Chondrocyte (in vitro differentiated cells): ENCODE results near the gene CAPSL. TPM values are rescaled to one million over a fixed set of nuclear protein-coding genes. Genes with fewer than 3 reads are reported as not detected.
A peak's percentile ranks its signal among the peaks of the same experiment; 100 is the strongest.

ENCODE experiments used
- DNase-seq: peaks from one replicate; pipeline ENCODE4 v3.0.0; 2021; ENCODE audit warnings: mixed read lengths, low spot score
- H3K27ac Mint-ChIP-seq: one replicate; pipeline ENCODE4 v1.8.0; 2021; ENCODE audit warnings: mild to moderate bottlenecking, moderate library complexity, mixed read lengths; ENCODE audit not compliant: unreplicated experiment
- H3K27me3 Mint-ChIP-seq: 2 replicates; pipeline ENCODE4 v1.8.0; 2021; ENCODE audit warnings: low read depth, mixed read lengths
- H3K36me3 Mint-ChIP-seq: 2 replicates; pipeline ENCODE4 v1.8.0; 2021; ENCODE audit warnings: low read depth, mixed read lengths
- H3K4me1 Mint-ChIP-seq: 2 replicates; pipeline ENCODE4 v1.8.0; 2021; ENCODE audit warnings: low read depth, mild to moderate bottlenecking, mixed read lengths
- H3K4me3 Mint-ChIP-seq: one replicate; pipeline ENCODE4 v1.8.0; 2021; ENCODE audit warnings: mild to moderate bottlenecking, moderate library complexity, mixed read lengths; ENCODE audit not compliant: unreplicated experiment
- H3K9me3 Mint-ChIP-seq: 2 replicates; pipeline ENCODE4 v1.8.0; 2021; ENCODE audit warnings: low read depth, mixed read lengths
- total RNA-seq: library from RNA; stranded (reverse); gene quantifications from 3 replicates; pipeline ENCODE4 v1.2.1, GENCODE V29; 2021
- TF ChIP-seq, protein P1 (sequence below): fragments of 200-600 bp; sonication (generic); IDR thresholded peaks from 2 replicates; pipeline ENCODE4 v1.5.0; 2021; ENCODE audit warnings: antibody characterized with exemption, mild to moderate bottlenecking, moderate library complexity

The CAPSL gene
- total RNA-seq, 1 donor from 2014 or later: not detected

GRCh38 chr5:35954175-35954574 lies 15.8 kb upstream of the CAPSL start:
- Mint-ChIP-seq H3K36me3 (no peaks in the 10 kb centered on the region), H3K9me3 (peaks cover 3% of the 10 kb centered on the region), H3K4me1 (no peaks in the 10 kb centered on the region), H3K27me3 (peaks cover 40% of the 10 kb centered on the region), H3K4me3 (no peak overlapping the region), H3K27ac (no peak overlapping the region)
- TF ChIP-seq, protein P1, sequence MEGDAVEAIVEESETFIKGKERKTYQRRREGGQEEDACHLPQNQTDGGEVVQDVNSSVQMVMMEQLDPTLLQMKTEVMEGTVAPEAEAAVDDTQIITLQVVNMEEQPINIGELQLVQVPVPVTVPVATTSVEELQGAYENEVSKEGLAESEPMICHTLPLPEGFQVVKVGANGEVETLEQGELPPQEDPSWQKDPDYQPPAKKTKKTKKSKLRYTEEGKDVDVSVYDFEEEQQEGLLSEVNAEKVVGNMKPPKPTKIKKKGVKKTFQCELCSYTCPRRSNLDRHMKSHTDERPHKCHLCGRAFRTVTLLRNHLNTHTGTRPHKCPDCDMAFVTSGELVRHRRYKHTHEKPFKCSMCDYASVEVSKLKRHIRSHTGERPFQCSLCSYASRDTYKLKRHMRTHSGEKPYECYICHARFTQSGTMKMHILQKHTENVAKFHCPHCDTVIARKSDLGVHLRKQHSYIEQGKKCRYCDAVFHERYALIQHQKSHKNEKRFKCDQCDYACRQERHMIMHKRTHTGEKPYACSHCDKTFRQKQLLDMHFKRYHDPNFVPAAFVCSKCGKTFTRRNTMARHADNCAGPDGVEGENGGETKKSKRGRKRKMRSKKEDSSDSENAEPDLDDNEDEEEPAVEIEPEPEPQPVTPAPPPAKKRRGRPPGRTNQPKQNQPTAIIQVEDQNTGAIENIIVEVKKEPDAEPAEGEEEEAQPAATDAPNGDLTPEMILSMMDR: no peak
- DNase-seq: no peak

- peaks cover 6% of the 10 kb centered on the region for H3K9me3 Mint-ChIP-seq
- peaks cover 35% of the 10 kb centered on the region for H3K27me3 Mint-ChIP-seq
- no peak overlapping the region for H3K4me3 Mint-ChIP-seq
- TF ChIP-seq, protein P1: no peak
- no peaks in the 10 kb centered on the region for H3K36me3 Mint-ChIP-seq
- H3K4me1 Mint-ChIP-seq: no peaks in the 10 kb centered on the region
- no peak for DNase-seq
- H3K27ac Mint-ChIP-seq: no peak overlapping the region
These were observed 8.7 kb upstream of the CAPSL start for GRCh38 chr5:35947085-35947484.

DNA sequence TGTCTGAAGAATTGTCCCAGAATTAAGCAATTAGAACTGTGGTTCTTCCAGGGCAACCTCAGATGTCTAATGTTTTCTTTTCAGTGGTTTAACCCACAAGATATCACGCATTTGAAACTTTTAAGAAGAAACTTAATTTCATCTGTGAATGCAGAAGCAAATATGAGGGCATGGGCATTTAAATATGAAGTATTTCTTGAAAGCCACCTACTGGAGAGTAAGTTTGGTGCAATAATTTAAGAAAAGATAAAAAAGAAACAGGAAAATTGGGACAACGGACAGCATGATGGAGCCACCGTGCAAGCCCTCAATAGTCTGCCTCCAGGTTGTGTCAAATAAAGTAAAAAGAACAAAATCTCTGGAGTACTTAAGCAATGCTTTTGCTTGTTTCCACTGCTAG lies 1.2 kb upstream of the CAPSL start:
- no peak overlapping the region for H3K4me3 Mint-ChIP-seq
- TF ChIP-seq, protein P1: peak; percentile 61
- peaks cover 31% of the 10 kb centered on the region for H3K27me3 Mint-ChIP-seq
- H3K27ac Mint-ChIP-seq: no peak overlapping the region
- no peak for DNase-seq
- H3K4me1 Mint-ChIP-seq: no peaks in the 10 kb centered on the region
- H3K9me3 Mint-ChIP-seq: peaks cover 6% of the 10 kb centered on the region
- no peaks in the 10 kb centered on the region for H3K36me3 Mint-ChIP-seq

DNA sequence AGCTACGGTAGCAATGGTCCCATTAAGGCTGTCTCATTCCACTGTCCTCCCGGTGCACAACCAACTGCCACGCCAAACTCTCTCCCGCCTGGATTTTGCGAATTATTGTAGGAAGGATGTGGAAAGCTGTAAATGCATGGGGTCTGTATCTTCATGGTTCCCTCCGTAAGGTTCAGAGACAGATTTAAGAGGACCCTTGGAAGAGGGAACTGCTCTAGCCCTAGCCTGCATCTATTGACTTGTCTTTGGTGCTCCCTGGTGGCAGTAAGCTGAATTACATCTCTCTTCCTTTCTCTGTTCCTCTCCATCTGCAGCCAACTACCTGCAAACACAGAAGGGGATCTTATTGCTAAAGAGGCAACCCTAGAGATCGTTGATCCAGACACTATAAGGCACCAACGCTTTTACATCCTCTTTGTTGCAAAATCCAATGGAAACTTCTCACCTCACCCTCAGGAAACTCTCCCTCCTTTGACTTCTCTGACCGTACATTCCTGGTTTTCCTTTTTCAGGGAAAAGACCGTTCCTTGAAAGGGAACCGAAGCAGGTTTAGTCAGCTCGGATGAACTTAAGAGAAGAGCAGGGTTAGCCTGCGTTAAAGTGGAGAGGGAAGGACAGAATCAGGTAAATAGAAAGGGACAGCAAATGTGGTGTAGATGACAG lies 11.9 kb downstream of the CAPSL start:
- TF ChIP-seq, protein P1: peak; percentile 95
- Mint-ChIP-seq H3K27ac (no peak overlapping the region), H3K27me3 (peaks cover 28% of the 10 kb centered on the region), H3K36me3 (no peaks in the 10 kb centered on the region), H3K4me1 (peaks cover 24% of the 10 kb centered on the region), H3K4me3 (peak overlapping the region; percentile 44), H3K9me3 (no peaks in the 10 kb centered on the region)
- no peak for DNase-seq

GRCh38 chr5:35924950-35925722 lies 13.3 kb downstream of the CAPSL start:
- no peak for DNase-seq
- H3K27me3 Mint-ChIP-seq: peaks cover 21% of the 10 kb centered on the region
- peak overlapping the region; percentile 14 for H3K27ac Mint-ChIP-seq
- H3K36me3 Mint-ChIP-seq: no peaks in the 10 kb centered on the region
- no peaks in the 10 kb centered on the region for H3K9me3 Mint-ChIP-seq
- peak overlapping the region; percentile 16 for H3K4me3 Mint-ChIP-seq
- TF ChIP-seq, protein P1: peak; percentile 90
- H3K4me1 Mint-ChIP-seq: peaks cover 24% of the 10 kb centered on the region
